HG03139 (cell line): ENCODE results near the gene PTPRG.
"Not testable (repeated sequence)": the region's sequence is repeated elsewhere in the genome, so short reads cannot be mapped to it uniquely, and the experiment has no call there.

ENCODE experiments used
- ATAC-seq: cut with Tn5 transposase; IDR thresholded peaks from one replicate; pipeline ENCODE4 v1.9.1; 2021; ENCODE audit not compliant: unreplicated experiment

The PTPRG gene

DNA sequence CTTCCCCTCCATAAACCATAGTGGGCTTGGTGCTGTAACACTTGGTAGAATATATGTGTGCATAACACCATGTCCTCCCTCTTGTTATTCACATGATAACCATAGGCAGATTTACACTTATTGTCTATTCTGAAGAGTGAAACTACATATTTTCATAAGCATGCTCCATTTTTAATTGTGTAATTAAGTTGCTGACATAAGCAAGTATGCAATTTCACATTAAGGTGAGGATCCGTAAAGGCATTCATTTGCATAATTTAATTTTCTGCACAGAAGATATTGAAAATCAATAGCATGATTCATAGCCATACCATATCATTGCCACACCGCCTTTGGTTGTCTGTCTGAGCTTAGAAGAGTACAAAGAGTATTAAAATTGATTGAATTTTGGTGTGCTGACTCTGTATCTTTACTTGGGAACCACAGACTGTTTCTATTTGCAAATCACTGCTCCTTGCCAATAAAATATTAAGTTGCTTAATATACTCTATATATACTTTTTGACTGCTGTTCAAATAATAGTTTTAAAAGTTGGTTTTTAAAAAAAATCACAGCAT, 182.4 kb downstream of the PTPRG start:
- ATAC-seq: no peak

- no peak for ATAC-seq
Observed at GRCh38 chr3:61748288-61748687, 186.9 kb downstream of the PTPRG start.

GRCh38 chr3:61750766-61751165, 189.4 kb downstream of the PTPRG start:
- ATAC-seq: no peak

DNA sequence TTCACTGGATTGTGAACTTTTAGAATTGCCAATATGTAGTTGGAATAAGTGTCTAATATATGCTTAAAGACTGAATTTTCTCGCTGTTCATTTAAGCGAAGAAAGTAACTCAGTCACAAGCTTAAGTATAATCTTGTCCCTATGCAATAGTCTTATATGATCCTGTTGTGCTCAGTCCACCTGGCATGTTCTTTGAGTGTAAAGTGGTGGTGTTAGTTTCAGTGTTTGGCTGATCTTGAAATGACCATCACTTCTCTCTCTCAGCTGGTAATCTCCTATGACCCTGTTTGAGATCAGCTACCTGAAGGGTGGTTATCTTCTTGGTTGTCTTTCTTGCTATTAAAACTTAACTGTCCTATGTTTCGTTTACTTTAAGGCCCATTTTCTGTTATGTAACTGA, 197.5 kb downstream of the PTPRG start:
- no peak for ATAC-seq

DNA sequence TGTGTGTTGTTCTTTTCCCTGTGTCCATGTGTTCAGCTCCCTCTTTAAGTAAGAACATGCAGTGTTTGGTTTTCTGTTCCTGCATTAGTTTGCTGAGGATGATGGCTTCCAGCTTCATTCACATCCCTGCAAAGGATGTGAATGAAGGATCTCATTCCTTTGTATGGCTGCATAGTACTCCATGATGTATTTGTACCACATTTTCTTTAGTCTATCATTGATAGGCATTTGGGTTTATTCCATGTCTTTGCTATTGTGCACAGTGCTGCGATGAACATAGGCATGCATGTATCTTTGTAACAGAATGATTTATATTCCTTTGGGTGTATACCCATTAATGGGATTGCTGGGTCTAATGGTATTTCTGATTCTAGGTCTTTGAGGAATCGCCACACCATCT, 199.4 kb downstream of the PTPRG start:
- not testable (repeated sequence) for ATAC-seq

DNA sequence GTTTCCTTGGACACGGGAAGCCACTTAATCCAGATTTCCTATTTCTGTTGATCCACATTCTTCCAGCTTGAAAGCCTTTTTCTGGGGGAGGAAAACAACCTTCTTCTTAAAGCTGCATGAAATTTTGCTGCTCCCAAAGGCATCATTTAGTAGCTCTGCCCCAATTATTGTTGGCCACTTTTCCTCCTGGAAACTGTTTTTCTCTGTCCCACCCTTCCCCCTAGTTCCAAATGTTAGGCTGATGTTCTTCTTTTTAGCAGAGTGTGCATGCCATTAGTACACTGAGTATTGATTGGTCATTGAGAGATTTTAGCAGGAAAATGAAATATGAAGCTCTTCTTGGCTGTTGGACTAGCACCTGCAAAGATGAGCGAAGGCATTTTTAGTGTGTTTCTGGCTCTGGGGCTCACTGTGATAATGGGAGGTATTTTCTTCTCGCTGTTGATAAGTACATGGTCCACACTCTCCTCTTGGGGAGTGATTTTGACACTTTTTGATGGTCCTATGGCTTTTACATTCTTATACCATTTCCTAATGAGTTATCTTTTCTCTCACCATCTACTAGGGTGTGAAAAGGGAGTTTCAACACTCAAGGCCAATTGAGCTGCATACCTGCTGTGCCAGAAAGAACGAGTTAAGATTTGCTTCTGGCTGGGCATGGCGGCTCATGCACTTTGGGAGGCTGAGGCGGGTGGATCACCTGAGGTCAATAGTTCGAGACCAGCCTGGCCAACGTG, 200.5 kb downstream of the PTPRG start:
- ATAC-seq: no peak

DNA sequence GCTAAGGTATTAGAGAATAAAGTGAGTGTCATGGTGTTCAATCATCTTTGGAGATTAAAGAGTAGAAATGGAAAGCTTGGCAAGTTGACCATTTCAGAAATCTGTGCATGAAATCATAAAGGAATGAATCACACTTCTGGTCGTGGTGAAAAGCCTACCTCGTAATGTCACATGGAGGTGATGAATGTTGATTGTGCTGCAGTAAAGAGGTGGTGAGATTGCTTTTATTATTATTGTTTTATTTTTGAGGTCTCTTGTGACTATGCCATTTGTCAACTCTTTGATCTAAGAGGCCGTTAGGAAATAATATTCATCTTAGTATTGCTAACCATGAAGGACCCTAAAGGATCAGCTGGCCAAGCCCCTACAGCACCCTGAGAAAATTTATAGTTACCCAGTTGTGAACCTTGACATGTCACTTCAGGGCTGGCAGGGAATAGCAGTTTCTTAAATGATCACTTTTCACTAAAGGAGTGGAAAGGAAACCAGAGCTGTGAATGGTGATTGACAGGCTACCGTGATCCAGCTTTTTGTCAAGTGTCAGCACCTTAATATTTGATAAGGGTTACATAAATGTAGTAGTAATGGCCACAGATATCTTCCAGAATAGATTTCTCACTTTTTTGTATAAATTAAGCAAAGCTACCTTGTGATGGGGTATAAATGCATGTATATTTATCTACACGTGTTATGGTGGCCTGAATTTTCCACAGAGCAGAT, 203.9 kb downstream of the PTPRG start:
- ATAC-seq: no peak

DNA sequence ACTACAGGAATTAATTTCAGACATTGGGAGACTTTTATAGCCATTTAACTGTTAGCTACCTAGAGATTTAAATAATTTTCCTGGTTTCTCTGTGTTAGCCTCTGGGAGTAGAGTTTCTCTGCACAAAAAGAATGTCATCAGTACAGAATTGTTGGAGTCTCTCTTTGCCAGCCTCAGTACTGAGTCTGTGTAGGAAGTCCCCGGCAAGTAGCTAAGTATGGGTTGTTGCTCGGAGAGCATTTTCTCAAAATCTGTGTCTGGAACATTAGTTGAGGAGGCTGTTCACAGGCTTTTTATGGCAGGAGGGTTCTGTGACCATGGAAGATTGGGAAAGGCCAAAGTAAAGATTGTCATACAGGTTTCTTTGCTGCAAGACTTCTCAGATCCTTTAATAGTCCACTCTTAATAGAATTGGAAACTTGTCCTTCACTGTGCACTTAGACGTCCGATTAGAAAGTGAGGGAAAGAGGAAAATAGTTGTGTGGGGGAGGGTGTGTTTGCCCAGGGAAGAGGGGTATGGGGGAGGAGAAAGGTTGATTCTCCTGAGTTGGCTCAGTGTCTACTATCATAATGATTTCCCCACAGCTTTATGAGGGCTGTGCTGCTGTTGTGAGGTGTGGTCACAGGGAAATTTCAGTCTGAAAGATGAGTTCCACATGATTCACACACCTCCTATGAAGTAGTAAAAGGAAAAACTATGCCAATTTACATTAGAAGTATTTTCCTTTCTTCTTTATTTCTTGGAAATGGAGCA, 207.1 kb downstream of the PTPRG start:
- ATAC-seq: no peak

DNA sequence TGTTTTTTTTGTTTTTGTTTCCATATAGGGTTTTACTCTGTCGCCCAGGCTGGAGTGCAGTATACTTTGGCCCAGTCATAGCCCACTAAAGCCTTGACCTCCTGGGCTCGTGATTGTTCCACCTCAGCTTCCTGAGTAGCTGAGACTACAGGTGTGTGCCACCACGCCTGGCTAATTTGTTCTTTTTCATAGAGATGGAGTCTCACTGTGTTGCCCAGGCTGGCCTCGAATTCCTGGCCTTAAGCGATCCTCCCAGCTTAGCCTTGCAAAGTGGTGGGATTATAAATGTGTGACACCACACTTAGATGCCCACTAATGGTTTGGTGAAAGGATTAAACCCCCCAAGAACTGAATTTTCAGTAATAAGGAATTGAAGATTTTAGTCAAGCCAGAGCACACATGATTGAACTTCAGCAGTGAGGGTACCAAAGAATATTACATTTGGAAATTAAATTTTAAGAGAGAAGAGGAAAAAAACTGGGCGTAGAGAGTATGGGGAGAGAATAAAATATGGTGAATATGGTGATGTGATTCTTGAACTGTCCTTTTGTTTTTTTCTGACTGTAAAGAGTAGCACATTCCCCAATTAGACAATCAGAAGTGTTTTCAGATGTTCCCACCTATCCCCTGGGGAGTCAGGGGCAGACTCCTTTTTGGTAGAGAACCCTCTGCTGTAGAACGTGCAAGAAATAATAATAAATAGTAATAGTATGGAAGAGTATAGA, 208.1 kb downstream of the PTPRG start:
- ATAC-seq: no peak

- ATAC-seq: no peak
Observed at GRCh38 chr3:61771976-61772375, 210.6 kb downstream of the PTPRG start.

DNA sequence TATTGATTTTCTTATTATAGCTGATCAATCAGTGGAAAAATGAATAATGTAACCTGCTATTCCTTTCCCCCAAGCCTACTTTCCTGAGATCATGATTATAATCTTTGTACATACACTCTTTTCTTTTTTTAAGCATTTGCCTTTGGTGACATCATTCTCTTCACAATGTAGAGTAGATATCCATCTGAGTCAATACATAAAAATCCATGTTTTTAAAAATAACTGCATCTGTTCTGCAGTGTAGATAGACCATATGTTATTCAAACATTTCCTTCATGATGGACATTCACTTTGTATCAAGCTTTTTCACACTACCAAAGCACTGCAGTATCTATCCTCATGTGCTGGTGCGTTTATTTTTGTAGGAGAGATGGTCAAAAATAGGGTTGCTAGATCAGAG, 211.1 kb downstream of the PTPRG start:
- no peak for ATAC-seq

GRCh38 chr3:61774279-61774890, 213.0 kb downstream of the PTPRG start:
- no peak for ATAC-seq

GRCh38 chr3:61776390-61776789, 215.0 kb downstream of the PTPRG start:
- no peak for ATAC-seq

- no peak for ATAC-seq
Observed at GRCh38 chr3:61777483-61777882, 216.1 kb downstream of the PTPRG start.

GRCh38 chr3:61778095-61778494, 216.7 kb downstream of the PTPRG start:
- no peak for ATAC-seq

GRCh38 chr3:61780016-61780415, 218.6 kb downstream of the PTPRG start:
- no peak for ATAC-seq

DNA sequence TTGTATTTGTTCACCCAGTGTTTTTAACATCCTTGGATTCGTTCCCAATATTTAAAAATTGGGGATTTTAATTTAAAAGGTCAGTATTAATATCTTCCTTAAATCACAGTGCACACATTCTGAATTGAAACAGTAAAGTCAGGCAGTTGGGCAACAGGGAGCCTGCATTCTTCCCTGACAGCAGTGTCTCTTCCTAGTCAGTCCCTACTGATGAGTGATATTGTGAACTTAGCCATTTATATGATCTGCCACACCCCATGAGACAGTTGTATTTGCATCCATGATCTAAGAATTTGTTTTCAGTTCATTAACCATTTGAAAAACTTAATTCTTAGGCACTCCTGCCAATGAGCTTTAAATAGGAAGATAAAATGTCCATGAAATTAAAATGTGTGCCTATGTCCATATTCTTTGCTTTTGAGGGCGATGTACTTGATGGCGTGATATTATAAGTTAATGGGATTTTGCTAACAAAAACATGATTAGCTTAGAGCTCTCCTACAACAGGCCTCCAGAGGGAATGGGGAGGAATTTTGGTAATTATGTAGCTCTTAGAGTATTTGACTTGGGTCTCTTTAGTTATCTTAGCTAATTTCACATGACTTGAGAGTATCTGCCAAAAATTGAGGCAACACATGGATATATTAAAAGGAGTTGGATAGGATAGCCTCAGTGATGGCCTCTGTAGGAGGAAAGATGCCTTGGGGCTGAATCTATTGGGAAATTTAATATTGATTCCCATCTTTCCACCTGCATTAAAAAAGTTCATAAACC, 219.3 kb downstream of the PTPRG start:
- no peak for ATAC-seq

DNA sequence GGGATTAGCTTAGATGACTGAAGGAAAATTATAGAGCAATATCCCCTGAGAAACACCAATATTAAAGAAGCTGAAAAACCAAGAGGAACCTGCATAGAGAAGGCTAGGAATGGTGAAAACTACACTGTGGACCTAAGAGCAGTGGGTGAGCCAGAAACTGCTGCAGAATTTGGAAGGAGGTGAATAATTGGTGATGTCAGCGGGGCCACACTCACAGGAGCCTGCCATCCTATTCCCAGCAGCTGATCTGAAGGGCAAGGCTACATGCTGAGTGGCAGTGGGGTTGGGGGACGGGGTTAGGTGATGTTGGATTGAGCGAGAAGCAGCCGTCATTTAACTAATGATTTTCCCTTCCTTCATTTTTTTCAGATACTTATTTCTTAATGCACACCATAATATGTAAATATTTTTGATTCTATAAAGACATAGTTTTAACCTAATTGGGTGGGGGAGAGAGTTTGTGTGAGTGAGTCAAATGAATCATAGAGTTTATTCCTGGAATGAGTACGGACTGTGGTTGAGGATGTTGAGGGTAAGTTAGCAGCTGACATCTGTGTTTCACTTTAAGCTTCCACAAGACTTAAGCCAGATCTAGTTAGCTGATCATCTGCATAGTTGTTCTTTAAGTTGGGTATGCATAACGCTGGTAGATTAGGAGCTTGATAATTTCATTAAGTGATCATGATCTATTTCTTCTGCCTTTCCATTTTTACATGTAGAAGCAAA, 222.8 kb downstream of the PTPRG start:
- no peak for ATAC-seq
